ENCODE measurements around the gene DHX35.

- no peak for TF ChIP-seq POLR2A (IDR thresholded peaks at IDR 0.05)
- no peak for TF ChIP-seq CTCF (IDR thresholded peaks at IDR 0.05)
These were observed 20.3 kb upstream of the DHX35 start for GRCh38 chr20:38941726-38942389.
